ENCODE measurements around the gene PLEKHH2. TPM values are rescaled to one million over a fixed set of nuclear protein-coding genes. Genes with fewer than 3 reads are reported as not detected.

Gene PLEKHH2
- total and polyA plus RNA-seq, 2 of the 13 experiments (the other 11 are each of a cell fraction or from before 2014, with no cell fraction given): 1.1 to 3.0 TPM

GRCh38 chr2:43803113-43803512 lies 166.1 kb downstream of the PLEKHH2 start (continued):
- no peak for TF ChIP-seq PHF20 (CRISPR knock-in tag; IDR thresholded peaks at IDR 0.05)

- Histone ChIP-seq H3K36me3 (replicated peaks in 1 of 2; ENCODE audit: control insufficient read depth in 1 of 2, insufficient read depth in 2 of 2, low read length in 2 of 2) (no peaks in the 10 kb centered on the region), H3K4me1 (ENCODE audit: insufficient read depth, low read length) (peaks cover 74% of the 10 kb centered on the region), H4K20me1 (ENCODE audit: insufficient read depth, low read length) (no peaks in the 10 kb centered on the region), H3K27ac (ENCODE audit: extremely low read length, insufficient read depth, low read length) (peak overlapping the region; percentile 99), H3K4me3 (replicated peaks in 1 of 3; ENCODE audit: insufficient read depth in 1 of 3, low read depth in 2 of 3, low read length in 3 of 3) (peak overlapping the region in 1 of 3 experiments; percentile 11; a peak in 1 of 6 replicates), H3K4me2 (ENCODE audit: low read depth, low read length) (peak overlapping the region; percentile 49), H3K27me3 (ENCODE audit: control insufficient read depth in 1 of 2, insufficient read depth in 2 of 2, low read length in 2 of 2) (no peaks in the 10 kb centered on the region), H3K9ac (ENCODE audit: insufficient read depth, low read depth, low read length) (peak overlapping the region; percentile 66), H2AFZ (ENCODE audit: low read length) (no peak overlapping the region), H3K9me3 (ENCODE audit: low read length) (no peaks in the 10 kb centered on the region), H3K79me2 (ENCODE audit: insufficient read depth, low read length) (no peaks in the 10 kb centered on the region)
- DNase-seq (ENCODE audit: low spot score) (no peak), FAIRE-seq (no peak), ATAC-seq (peak; percentile 33)
- CTCF ChIA-PET (ENCODE audit: low intra/inter-chr PET ratio, low total read pairs): no interaction called here
- WGBS (ENCODE audit: low lambda C conversion rate): 13% methylated on average over 2 of the region's 2 CpGs
- in situ Hi-C loops (cut with HindIII; ENCODE audit: extremely low pct_ligation_motif_present, low pct_unique_long_range_greater_than_20kb): no loop called here
- POLR2A ChIA-PET: interaction anchor here (0.6 to 4.1 kb wide), 7 partner anchors 16 to 76 kb away, joined by 3 to 17 read pairs (median 4); partner anchors contain the start of genes ABCG5, ABCG8 and DYNC2LI1
- intact Hi-C loops (cut with micrococcal nuclease; ENCODE audit: unreplicated experiment): loop anchor here (5.0 kb wide), 1 partner anchor 76 kb away; no protein-coding TSS in a partner anchor
- BruUV-seq (replicated peaks): no TSS peak
- TF ChIP-seq ZNF563 (CRISPR knock-in tag; IDR thresholded peaks at IDR 0.05) (no peak), POLR2A (IDR thresholded peaks at IDR 0.05; ENCODE audit: insufficient read depth in 1 of 2, low read depth in 2 of 2, low read length in 2 of 2) (no peak), ASH2L (IDR thresholded peaks at IDR 0.05; ENCODE audit: insufficient read length, low read depth, low read length) (peak; percentile 54), RBFOX2 (IDR thresholded peaks at IDR 0.05; ENCODE audit: low read depth, low read length) (0 out of 2 replicates have a peak, but pooled peaks have one; percentile 19), MAFK (conservative IDR thresholded peaks at IDR 0.05 in 1 of 2, IDR thresholded peaks at IDR 0.05 in 1 of 2; ENCODE audit: low read length in 2 of 2) (no peak), PAX8 (CRISPR knock-in tag; IDR thresholded peaks at IDR 0.05; ENCODE audit: borderline replicate concordance) (no peak), PAXIP1 (CRISPR knock-in tag; conservative IDR thresholded peaks at IDR 0.05) (0 out of 2 replicates have a peak, but pooled peaks have one; percentile 10), HOXD1 (CRISPR knock-in tag; IDR thresholded peaks at IDR 0.05) (no peak), HNRNPUL1 (IDR thresholded peaks at IDR 0.05; ENCODE audit: low read depth, low read length) (peak; percentile 52), TBP (CRISPR knock-in tag; IDR thresholded peaks at IDR 0.05) (no peak), MTF2 (CRISPR knock-in tag; IDR thresholded peaks at IDR 0.05; ENCODE audit: borderline replicate concordance) (no peak), SOX5 (CRISPR knock-in tag; IDR thresholded peaks at IDR 0.05; ENCODE audit: borderline replicate concordance) (0 out of 2 replicates have a peak, but pooled peaks have one; percentile 14), ZNF274 (CRISPR knock-in tag; IDR thresholded peaks at IDR 0.05) (no peak), ZFP91 (CRISPR knock-in tag; IDR thresholded peaks at IDR 0.05; ENCODE audit: borderline replicate concordance) (no peak)
- TF ChIP-seq, protein P1, sequence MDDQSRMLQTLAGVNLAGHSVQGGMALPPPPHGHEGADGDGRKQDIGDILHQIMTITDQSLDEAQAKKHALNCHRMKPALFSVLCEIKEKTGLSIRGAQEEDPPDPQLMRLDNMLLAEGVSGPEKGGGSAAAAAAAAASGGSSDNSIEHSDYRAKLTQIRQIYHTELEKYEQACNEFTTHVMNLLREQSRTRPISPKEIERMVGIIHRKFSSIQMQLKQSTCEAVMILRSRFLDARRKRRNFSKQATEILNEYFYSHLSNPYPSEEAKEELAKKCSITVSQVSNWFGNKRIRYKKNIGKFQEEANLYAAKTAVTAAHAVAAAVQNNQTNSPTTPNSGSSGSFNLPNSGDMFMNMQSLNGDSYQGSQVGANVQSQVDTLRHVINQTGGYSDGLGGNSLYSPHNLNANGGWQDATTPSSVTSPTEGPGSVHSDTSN (CRISPR knock-in tag; IDR thresholded peaks at IDR 0.05; ENCODE audit: borderline replicate concordance): no peak
These were observed 169.6 kb downstream of the PLEKHH2 start for GRCh38 chr2:43806719-43807031.
